ENCODE data around the gene EVI5.
"Not testable (repeated sequence)": the region's sequence is repeated elsewhere in the genome, so short reads cannot be mapped to it uniquely, and the experiment has no call there.

EVI5 gene

GRCh38 chr1:92567211-92567868 is 217.6 kb downstream of the EVI5 start:
- DNase-seq = no peak

DNA sequence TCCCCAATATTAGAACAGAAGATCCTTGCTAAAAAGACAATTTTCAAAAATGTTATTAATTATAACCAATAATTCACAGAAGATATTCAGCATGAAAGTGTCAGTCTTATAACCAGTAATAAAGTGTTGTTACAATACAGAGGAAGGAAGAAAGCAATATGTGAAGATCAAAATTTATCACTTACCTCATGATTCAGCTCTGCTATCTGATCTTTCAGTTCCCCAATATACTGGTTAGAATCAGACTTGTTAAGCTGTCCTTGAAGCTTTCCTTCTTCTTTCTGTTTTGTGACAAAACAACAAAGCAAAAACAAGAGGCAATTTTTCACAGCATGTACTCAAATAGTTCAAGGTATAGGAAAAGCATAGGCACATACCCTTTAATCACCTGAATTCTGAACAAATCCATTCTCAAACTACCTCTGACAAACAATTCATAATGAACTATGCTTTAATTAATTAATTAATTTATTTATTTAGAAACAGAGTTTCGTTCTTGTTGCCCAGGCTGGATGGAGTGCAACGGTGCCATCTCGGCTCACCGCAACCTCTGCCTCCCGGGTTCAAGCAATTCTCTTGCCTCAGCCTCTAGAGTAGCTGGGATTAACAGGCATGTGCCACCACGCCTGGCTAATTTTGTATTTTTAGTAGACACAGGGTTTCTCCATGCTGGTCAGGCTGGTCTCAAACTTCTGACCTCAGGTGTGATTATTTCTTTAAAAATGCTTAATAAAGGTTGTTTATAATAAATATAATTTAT is 221.3 kb downstream of the EVI5 start:
- no peak for DNase-seq

- DNase-seq = no peak
These were observed 228.6 kb downstream of the EVI5 start for GRCh38 chr1:92556350-92556749.

DNA sequence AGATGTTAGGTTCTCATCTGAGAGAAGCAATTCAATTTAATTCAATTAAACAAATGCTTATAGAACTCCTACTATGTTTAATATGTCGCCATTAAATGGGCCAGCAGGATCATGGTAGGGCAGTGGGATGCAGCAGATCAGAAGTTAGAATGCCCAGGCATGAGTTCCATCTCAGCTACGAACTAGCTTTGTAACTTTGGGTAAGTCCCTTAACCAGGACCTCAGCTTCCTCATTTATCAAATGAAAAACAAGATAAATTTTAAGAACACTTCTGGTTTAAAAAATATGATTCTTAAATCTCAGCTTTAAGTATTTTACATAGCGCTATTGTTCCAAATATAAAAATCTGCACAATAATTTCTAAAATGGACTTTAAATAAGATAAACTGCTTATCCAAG is 230.7 kb downstream of the EVI5 start:
- DNase-seq = no peak

- no peak for DNase-seq
These were observed 233.0 kb downstream of the EVI5 start for GRCh38 chr1:92551916-92552315.

DNA sequence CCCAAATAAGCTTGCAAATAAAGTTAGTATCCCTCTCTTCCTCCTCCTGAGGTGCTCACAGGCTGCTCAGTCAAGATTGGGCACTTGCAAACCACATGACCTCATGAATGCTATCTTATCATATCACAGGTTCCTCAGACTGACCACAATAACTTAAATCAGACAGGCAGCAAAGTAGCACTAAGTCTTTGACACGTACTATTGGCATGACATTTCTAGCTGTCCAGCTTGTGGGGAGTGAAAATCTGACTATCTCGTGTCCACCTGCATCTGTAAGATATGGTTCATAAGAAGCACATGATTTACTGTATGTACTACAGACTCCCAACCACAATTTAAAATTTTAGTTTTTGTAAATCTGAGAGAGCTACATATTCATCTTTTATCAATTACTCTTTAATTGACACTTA is 240.1 kb downstream of the EVI5 start:
- DNase-seq = no peak

DNA sequence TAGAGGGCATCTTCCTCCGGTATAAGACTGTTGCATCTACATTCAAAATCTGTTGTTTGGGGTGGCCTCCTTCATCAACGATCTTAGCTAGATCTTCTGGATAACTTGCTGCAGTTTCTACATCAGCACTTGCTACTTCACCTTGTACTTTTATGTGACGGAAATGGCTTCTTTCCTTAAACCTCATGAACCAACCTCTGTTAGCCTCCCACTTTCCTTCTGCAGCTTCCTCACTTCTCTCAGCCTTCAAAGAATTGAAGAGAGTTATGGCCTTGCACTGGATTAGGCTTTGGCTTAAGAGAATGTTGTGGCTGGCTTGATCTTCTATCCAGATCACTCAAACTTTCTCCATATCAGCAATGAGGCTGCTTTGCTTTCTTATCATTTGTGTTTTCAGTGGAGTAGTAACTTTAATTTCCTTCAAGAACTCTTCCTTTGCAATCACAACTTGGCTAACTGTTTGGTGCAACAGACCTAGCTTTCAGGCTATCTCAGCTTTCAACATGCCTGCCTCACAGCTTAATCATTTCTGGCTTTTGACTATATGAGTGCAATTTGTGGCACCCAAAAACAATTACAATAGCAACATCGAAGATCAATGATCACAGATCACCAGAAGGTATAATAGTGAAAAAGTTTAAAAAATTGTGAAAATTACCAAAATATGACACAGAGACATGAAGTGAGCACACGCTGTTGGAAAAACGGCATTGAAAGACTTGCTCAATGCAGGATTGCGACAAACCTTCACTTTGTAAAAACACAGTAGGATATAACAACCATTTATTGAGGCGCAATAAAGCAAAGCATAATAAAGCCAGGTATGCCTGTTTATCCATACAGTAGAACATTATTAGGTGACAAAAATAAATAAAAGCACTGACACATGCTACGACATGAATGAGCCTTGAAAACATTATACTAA is 241.5 kb downstream of the EVI5 start:
- DNase-seq = no peak

GRCh38 chr1:92538413-92539061 is 246.4 kb downstream of the EVI5 start:
- DNase-seq = no peak

- no peak for DNase-seq
These were observed 246.9 kb downstream of the EVI5 start for GRCh38 chr1:92538048-92538412.

- no peak for DNase-seq
These were observed 247.7 kb downstream of the EVI5 start for GRCh38 chr1:92536980-92537884.

DNA sequence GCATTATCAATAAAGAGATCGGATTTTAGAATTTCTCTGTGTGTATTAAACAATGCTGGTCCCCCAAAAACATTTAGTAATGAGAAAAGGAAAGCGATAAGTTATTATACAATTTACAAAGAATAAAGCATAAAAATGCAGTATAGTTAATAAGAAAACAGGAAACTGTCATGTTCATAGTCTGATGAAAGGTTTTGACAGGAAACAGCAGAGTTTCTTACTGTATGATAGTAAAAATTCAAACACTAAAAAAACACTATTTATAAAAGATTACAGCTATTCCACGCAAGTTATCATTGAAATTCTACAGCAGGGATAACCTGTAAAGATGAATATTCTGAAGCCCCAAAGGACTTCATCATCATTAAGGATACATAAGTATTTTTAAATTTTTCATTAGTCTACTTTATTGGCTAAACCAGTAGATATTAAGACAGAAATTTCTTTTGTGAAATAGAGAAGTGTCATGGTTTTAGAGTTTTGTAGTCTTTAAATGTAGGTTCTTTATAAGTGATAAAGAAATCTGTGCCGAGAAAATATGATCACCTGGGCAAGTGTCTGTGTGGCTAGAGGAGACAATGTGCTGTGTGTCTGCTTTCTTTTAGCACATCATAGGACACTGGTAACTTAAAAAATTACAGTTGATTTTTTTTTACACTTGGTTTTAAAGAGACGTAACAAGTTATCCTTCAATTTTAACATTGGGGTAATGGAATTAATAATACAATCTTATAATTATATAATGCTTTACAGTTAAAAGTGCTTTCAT is 248.5 kb downstream of the EVI5 start:
- DNase-seq = no peak

DNA sequence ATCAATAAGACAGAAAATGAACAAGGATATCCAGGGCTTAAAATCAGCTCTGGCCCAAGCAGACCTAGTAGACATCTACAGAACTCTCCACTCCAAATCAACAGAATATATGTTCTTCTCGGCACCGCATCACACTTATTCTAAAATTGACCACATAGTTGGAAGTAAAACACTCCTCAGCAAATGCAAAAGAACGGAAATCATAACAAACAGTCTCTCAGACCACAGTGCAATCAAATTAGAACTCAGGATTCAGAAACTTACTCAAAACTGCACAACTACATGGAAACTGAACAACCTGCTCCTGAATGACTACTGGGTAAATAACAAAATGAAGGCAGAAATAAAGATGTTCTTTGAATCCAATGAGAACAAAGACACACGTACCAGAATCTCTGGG is 252.5 kb downstream of the EVI5 start:
- not testable (repeated sequence) for DNase-seq

DNA sequence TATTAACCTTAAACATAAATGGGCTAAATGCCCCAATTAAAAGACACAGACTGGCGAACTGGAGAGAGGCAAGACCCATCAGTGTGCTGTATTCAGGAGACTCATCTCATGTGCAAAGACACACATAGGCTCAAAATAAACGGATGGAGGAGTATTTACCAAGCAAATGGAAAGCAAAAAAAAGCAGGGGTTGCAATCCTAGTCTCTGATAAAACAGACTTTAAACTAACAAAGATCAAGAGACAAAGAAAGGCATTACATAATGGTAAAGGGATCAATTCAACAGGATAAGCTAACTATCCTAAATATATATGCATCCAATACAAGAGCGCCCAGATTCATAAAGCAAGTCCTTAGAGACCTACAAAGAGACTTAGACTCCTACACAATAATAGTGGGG is 253.0 kb downstream of the EVI5 start:
- not testable (repeated sequence) for DNase-seq

DNA sequence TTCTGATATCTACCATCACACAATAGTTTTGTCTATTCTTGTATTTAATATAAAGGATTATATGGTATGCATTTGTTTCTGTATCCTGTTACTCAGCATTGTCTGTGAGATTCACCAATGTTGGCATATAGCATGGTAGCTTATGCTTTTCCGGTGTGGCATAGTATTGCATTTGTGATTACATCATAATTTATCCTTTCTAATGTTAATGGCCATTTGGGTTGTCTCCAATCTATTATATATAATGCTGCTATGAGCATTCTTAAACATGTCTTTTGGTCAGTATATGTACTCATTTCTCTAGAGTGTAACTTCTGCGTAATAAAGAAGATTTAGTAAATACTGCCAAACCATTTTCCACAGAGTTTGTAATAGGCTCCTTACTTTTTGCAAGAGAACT is 257.2 kb downstream of the EVI5 start:
- no peak for DNase-seq

DNA sequence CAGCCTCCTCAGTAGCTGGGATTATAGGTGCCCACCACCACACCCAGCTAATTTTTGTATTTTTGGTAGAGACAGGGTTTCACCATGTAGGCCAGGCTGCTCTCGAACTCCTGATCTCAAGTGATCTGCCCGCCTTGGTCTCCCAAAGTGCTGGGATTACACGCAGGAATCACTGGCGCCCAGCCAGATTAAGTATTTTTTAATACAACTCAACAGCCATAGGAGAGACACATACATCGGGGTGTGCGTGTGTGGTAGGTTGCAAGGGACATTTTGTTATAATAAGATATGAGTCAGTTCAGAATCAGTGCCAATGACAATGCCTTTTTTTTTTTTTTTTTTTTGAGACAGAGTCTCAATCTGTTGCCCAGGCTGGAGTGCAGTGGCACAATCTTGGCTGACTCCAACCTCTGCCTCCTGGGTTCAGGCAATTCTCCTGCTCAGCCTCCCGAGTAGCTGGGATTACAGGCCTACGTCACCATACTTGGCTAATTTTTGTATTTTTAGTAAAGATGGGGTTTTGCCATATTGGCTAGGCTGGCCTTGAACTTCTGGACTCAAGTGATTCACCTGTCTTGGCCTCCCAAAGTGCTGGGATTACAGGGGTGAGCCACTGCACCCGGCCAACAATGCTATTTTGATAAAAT is 259.8 kb downstream of the EVI5 start:
- DNase-seq = not testable (repeated sequence)

DNA sequence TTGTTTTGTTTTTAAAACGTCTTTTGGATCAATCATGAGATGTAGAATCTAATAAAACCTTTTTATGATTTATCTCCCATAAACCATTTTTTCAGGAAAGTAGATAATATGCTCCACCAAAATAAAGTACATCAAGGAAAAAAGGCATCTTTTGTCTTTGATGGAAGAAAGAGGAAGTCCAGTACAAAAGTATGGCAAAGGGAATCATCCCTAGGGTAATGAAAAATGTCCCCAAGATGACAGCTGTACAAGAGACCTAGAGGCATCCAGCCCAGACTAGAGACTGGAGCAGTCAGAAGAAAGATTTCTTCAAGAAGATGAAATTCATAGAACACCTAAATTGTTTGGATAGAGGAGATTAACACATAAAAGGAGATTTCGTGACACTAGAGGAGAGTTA is 265.9 kb downstream of the EVI5 start:
- no peak for DNase-seq

- no peak for DNase-seq
These were observed 268.3 kb downstream of the EVI5 start for GRCh38 chr1:92516574-92516973.

GRCh38 chr1:92515796-92516201 is 269.1 kb downstream of the EVI5 start:
- DNase-seq = no peak

- no peak for DNase-seq
These were observed 273.4 kb downstream of the EVI5 start for GRCh38 chr1:92511541-92511940.

- DNase-seq = no peak
These were observed 275.3 kb downstream of the EVI5 start for GRCh38 chr1:92509619-92510018.

All from CD4-positive, alpha-beta T cell treated with Interferon gamma for 1 hour (primary cell).